ENCODE measurements around the gene FBXW11. TPM values are rescaled to one million over a fixed set of nuclear protein-coding genes. Genes with fewer than 3 reads are reported as not detected.
A peak's percentile ranks its signal among the peaks of the same experiment; 100 is the strongest.

Gene FBXW11
- total and polyA plus RNA-seq, 2 of the 13 experiments (the other 11 are each of a cell fraction or from before 2014, with no cell fraction given) = 31.7 to 53.6 TPM

DNA sequence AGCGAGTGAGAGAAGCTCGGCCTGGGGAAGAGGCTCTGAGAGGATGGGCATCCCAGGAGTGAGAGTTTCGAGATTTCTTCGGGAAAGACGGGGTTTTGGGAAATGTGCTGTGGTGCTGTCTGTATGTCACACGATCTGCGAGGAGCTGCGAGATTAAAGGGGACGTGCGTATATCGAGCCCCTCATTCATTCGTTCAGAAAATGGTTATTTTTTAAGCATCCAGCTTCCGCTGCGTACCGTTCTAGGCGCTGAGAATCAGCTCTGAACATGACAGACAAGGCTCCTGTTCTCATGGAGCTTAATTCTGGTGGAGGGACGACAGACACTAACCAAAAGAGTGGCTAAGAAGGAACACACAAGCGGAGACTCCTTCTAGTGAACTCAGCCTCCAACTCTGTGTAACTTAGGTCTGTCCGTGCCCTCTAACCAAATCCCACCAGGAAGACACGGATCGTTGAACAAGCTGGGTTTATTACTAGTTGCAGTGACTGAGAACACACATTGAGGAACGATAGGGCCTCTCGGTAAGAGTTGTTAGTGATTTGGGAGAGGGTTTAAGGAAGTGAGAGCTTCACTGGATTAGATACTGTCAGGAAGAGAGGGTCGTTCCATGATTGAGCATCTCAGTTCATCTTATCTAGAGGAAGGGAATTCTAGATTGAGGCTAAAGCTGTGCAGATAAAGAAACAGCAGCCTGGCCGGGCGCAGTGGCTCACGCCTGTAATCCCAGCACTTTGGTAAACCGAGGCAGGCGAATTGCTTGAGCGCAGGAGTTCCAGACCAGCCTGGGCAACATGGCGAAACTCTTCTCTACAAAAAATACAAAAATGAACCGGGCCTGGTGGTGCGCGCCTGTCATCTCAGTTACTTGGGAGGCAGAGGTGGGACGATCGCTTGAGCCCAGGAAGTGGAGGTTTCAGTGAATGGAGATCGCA is 1.0 kb upstream of the FBXW11 start (continued):
- TF ChIP-seq, protein P1, sequence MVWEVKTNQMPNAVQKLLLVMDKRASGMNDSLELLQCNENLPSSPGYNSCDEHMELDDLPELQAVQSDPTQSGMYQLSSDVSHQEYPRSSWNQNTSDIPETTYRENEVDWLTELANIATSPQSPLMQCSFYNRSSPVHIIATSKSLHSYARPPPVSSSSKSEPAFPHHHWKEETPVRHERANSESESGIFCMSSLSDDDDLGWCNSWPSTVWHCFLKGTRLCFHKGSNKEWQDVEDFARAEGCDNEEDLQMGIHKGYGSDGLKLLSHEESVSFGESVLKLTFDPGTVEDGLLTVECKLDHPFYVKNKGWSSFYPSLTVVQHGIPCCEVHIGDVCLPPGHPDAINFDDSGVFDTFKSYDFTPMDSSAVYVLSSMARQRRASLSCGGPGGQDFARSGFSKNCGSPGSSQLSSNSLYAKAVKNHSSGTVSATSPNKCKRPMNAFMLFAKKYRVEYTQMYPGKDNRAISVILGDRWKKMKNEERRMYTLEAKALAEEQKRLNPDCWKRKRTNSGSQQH (CRISPR knock-in tag; IDR thresholded peaks at IDR 0.05; ENCODE audit: low read depth) = no peak
- TF ChIP-seq NFKBIZ (CRISPR knock-in tag; IDR thresholded peaks at IDR 0.05) (no peak), IRX3 (CRISPR knock-in tag; IDR thresholded peaks at IDR 0.05; ENCODE audit: borderline replicate concordance, low read depth) (no peak), ZNF232 (CRISPR knock-in tag; IDR thresholded peaks at IDR 0.05; ENCODE audit: borderline replicate concordance) (no peak), YEATS4 (CRISPR knock-in tag; IDR thresholded peaks at IDR 0.05; ENCODE audit: borderline replicate concordance) (no peak), ZNF138 (CRISPR knock-in tag; IDR thresholded peaks at IDR 0.05; ENCODE audit: low read depth) (no peak), SNRNP70 (IDR thresholded peaks at IDR 0.05; ENCODE audit: low read depth, low read length) (no peak), ZNF136 (CRISPR knock-in tag; IDR thresholded peaks at IDR 0.05; ENCODE audit: low read depth) (no peak), FOSL1 (CRISPR knock-in tag; IDR thresholded peaks at IDR 0.05; ENCODE audit: borderline replicate concordance) (no peak), ATAD3A (CRISPR knock-in tag; IDR thresholded peaks at IDR 0.05) (no peak), ZSCAN22 (CRISPR knock-in tag; IDR thresholded peaks at IDR 0.05) (peak; percentile 97), BCL6 (CRISPR knock-in tag; IDR thresholded peaks at IDR 0.05) (no peak; the same call in 1 of the 2 replicates), POLR2A (IDR thresholded peaks at IDR 0.05; ENCODE audit: insufficient read depth in 1 of 2, low read depth in 2 of 2, low read length in 2 of 2) (no peak), SMC3 (IDR thresholded peaks at IDR 0.05; ENCODE audit: low read length) (no peak), SAFB2 (CRISPR knock-in tag; IDR thresholded peaks at IDR 0.05; ENCODE audit: borderline replicate concordance, low read depth) (no peak), ZNF3 (CRISPR knock-in tag; IDR thresholded peaks at IDR 0.05) (no peak), TCF7 (IDR thresholded peaks at IDR 0.05; ENCODE audit: low read depth) (no peak), HOXA3 (CRISPR knock-in tag; IDR thresholded peaks at IDR 0.05) (no peak), ZNF446 (CRISPR knock-in tag; IDR thresholded peaks at IDR 0.05) (no peak)
- TF ChIP-seq, protein P2, sequence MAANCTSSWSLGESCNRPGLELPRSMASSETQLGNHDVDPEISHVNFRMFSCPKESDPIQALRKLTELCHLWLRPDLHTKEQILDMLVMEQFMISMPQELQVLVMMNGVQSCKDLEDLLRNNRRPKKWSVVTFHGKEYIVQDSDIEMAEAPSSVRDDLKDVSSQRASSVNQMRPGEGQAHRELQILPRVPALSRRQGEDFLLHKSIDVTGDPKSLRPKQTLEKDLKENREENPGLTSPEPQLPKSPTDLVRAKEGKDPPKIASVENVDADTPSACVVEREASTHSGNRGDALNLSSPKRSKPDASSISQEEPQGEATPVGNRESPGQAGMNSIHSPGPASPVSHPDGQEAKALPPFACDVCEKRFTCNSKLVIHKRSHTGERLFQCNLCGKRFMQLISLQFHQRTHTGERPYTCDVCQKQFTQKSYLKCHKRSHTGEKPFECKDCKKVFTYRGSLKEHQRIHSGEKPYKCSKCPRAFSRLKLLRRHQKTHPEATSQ (CRISPR knock-in tag; IDR thresholded peaks at IDR 0.05; ENCODE audit: borderline replicate concordance) = peak; percentile 17; the same call in 1 of the 2 replicates
- TF ChIP-seq, protein P3, sequence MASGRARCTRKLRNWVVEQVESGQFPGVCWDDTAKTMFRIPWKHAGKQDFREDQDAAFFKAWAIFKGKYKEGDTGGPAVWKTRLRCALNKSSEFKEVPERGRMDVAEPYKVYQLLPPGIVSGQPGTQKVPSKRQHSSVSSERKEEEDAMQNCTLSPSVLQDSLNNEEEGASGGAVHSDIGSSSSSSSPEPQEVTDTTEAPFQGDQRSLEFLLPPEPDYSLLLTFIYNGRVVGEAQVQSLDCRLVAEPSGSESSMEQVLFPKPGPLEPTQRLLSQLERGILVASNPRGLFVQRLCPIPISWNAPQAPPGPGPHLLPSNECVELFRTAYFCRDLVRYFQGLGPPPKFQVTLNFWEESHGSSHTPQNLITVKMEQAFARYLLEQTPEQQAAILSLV (CRISPR knock-in tag; IDR thresholded peaks at IDR 0.05; ENCODE audit: borderline replicate concordance) = no peak
- TF ChIP-seq, protein P4, sequence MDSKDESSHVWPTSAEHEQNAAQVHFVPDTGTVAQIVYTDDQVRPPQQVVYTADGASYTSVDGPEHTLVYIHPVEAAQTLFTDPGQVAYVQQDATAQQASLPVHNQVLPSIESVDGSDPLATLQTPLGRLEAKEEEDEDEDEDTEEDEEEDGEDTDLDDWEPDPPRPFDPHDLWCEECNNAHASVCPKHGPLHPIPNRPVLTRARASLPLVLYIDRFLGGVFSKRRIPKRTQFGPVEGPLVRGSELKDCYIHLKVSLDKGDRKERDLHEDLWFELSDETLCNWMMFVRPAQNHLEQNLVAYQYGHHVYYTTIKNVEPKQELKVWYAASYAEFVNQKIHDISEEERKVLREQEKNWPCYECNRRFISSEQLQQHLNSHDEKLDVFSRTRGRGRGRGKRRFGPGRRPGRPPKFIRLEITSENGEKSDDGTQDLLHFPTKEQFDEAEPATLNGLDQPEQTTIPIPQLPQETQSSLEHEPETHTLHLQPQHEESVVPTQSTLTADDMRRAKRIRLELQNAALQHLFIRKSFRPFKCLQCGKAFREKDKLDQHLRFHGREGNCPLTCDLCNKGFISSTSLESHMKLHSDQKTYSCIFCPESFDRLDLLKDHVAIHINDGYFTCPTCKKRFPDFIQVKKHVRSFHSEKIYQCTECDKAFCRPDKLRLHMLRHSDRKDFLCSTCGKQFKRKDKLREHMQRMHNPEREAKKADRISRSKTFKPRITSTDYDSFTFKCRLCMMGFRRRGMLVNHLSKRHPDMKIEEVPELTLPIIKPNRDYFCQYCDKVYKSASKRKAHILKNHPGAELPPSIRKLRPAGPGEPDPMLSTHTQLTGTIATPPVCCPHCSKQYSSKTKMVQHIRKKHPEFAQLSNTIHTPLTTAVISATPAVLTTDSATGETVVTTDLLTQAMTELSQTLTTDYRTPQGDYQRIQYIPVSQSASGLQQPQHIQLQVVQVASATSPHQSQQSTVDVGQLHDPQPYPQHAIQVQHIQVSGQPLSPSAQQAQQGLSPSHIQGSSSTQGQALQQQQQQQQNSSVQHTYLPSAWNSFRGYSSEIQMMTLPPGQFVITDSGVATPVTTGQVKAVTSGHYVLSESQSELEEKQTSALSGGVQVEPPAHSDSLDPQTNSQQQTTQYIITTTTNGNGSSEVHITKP (CRISPR knock-in tag; IDR thresholded peaks at IDR 0.05; ENCODE audit: low read depth) = no peak

All from HepG2 (cell line).